ENCODE results near the gene SYNE2. TPM values are rescaled to one million over a fixed set of nuclear protein-coding genes. Genes with fewer than 3 reads are reported as not detected.

The SYNE2 gene
- total RNA-seq, 1 experiment from 2014 or later: 94.2 TPM

GRCh38 chr14:63981569-63981968, 128.8 kb downstream of the SYNE2 start:
- DNase-seq: no peak
- POLR2A ChIA-PET (ENCODE audit: unreplicated experiment): no interaction called here
- H3K36me3 ChIP-seq (ENCODE audit: low read depth): no peaks in the 10 kb centered on the region

GRCh38 chr14:63982156-63982555, 129.4 kb downstream of the SYNE2 start:
- POLR2A ChIA-PET (ENCODE audit: unreplicated experiment): no interaction called here
- no peak overlapping the region for H2AFZ ChIP-seq
- BruUV-seq (replicated peaks): no TSS peak
- H4K20me1 ChIP-seq (ENCODE audit: insufficient read depth): no peaks in the 10 kb centered on the region
- no peak for DNase-seq
- H3K27ac ChIP-seq: no peak overlapping the region
- H3K9me3 ChIP-seq (ENCODE audit: insufficient read depth, low read depth): no peaks in the 10 kb centered on the region
- H3K36me3 ChIP-seq (ENCODE audit: low read depth): no peaks in the 10 kb centered on the region
- no peaks in the 10 kb centered on the region; the same call in 1 of the 2 replicates for H3F3A ChIP-seq (ENCODE audit: insufficient read depth, low read depth)
- no peaks in the 10 kb centered on the region for H3K9me2 ChIP-seq (ENCODE audit: insufficient read depth)
- intact Hi-C loops (cut with micrococcal nuclease; ENCODE audit: unreplicated experiment): no loop called here
- CTCF ChIA-PET: no interaction called here
- no peaks in the 10 kb centered on the region for H3K79me2 ChIP-seq (ENCODE audit: low read depth)
- H3K27me3 ChIP-seq (ENCODE audit: insufficient read depth, low read depth): no peaks in the 10 kb centered on the region
- TF ChIP-seq, protein P1, sequence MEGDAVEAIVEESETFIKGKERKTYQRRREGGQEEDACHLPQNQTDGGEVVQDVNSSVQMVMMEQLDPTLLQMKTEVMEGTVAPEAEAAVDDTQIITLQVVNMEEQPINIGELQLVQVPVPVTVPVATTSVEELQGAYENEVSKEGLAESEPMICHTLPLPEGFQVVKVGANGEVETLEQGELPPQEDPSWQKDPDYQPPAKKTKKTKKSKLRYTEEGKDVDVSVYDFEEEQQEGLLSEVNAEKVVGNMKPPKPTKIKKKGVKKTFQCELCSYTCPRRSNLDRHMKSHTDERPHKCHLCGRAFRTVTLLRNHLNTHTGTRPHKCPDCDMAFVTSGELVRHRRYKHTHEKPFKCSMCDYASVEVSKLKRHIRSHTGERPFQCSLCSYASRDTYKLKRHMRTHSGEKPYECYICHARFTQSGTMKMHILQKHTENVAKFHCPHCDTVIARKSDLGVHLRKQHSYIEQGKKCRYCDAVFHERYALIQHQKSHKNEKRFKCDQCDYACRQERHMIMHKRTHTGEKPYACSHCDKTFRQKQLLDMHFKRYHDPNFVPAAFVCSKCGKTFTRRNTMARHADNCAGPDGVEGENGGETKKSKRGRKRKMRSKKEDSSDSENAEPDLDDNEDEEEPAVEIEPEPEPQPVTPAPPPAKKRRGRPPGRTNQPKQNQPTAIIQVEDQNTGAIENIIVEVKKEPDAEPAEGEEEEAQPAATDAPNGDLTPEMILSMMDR (conservative IDR thresholded peaks at IDR 0.05): no peak
- no peak for TF ChIP-seq EZH2 (IDR thresholded peaks at IDR 0.05; ENCODE audit: low read depth)
- no peaks in the 10 kb centered on the region for H3K4me1 ChIP-seq (replicated peaks; ENCODE audit: insufficient read depth)
- H3K4me2 ChIP-seq: no peak overlapping the region
- no peak overlapping the region for H3K4me3 ChIP-seq

More at GRCh38 chr14:63981569-63981968, 128.8 kb downstream of the SYNE2 start:
- H3F3A ChIP-seq (ENCODE audit: insufficient read depth, low read depth): no peaks in the 10 kb centered on the region; the same call in 1 of the 2 replicates
- intact Hi-C loops (cut with micrococcal nuclease; ENCODE audit: unreplicated experiment): no loop called here
- no peak for TF ChIP-seq EZH2 (IDR thresholded peaks at IDR 0.05; ENCODE audit: low read depth)
- TF ChIP-seq, protein P1 (conservative IDR thresholded peaks at IDR 0.05): no peak
- no peaks in the 10 kb centered on the region for H3K9me3 ChIP-seq (ENCODE audit: insufficient read depth, low read depth)
- no peaks in the 10 kb centered on the region for H3K79me2 ChIP-seq (ENCODE audit: low read depth)
- no peak overlapping the region for H2AFZ ChIP-seq
- no peaks in the 10 kb centered on the region for H4K20me1 ChIP-seq (ENCODE audit: insufficient read depth)
- H3K27me3 ChIP-seq (ENCODE audit: insufficient read depth, low read depth): no peaks in the 10 kb centered on the region
- BruUV-seq (replicated peaks): no TSS peak
- no peak overlapping the region for H3K4me2 ChIP-seq
- no peak overlapping the region for H3K27ac ChIP-seq
- no peaks in the 10 kb centered on the region for H3K9me2 ChIP-seq (ENCODE audit: insufficient read depth)
- no peak overlapping the region for H3K4me3 ChIP-seq
- CTCF ChIA-PET: no interaction called here
- no peaks in the 10 kb centered on the region for H3K4me1 ChIP-seq (replicated peaks; ENCODE audit: insufficient read depth)

- H4K20me1 ChIP-seq (ENCODE audit: insufficient read depth): no peaks in the 10 kb centered on the region
- no peaks in the 10 kb centered on the region for H3K9me3 ChIP-seq (ENCODE audit: insufficient read depth, low read depth)
- intact Hi-C loops (cut with micrococcal nuclease; ENCODE audit: unreplicated experiment): no loop called here
- H3K4me2 ChIP-seq: no peak overlapping the region
- TF ChIP-seq, protein P1 (conservative IDR thresholded peaks at IDR 0.05): no peak
- TF ChIP-seq EZH2 (IDR thresholded peaks at IDR 0.05; ENCODE audit: low read depth): no peak
- ChIA-PET POLR2A (ENCODE audit: unreplicated experiment) (no interaction called here), CTCF (no interaction called here)
- no peak for DNase-seq
- no peaks in the 10 kb centered on the region for H3K27me3 ChIP-seq (ENCODE audit: insufficient read depth, low read depth)
- no peaks in the 10 kb centered on the region for H3K79me2 ChIP-seq (ENCODE audit: low read depth)
- BruUV-seq (replicated peaks): no TSS peak
- no peak overlapping the region for H2AFZ ChIP-seq
- no peak overlapping the region for H3K27ac ChIP-seq
- H3K9me2 ChIP-seq (ENCODE audit: insufficient read depth): no peaks in the 10 kb centered on the region
- no peaks in the 10 kb centered on the region for H3K4me1 ChIP-seq (replicated peaks; ENCODE audit: insufficient read depth)
- H3F3A ChIP-seq (ENCODE audit: insufficient read depth, low read depth): no peaks in the 10 kb centered on the region; the same call in 1 of the 2 replicates
- H3K36me3 ChIP-seq (ENCODE audit: low read depth): no peaks in the 10 kb centered on the region
- H3K4me3 ChIP-seq: no peak overlapping the region
These were observed 129.8 kb downstream of the SYNE2 start for GRCh38 chr14:63982629-63983028.

Measured in PC-9 (cell line).